Measurements from ENCODE around the gene ZSCAN16.

The ZSCAN16 gene

DNA sequence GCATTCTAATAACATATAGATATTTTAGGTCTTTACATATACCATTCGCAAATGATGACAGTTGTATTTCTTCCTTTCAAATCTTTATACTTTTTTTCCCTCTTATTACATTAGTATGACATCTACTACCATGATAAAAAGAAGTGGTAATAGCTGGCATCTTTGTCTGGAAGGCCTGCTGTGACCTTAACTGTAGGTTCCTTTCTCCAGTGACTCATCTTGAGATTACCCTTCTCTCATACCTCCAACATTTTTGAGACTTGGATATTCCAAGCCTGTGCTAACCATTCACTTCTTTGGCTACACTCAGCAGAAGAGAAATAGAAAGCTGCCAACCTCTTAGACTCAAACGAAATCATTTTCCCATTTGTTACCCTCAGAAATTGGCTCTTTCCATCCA, 47.6 kb downstream of the ZSCAN16 start:
- DNase-seq (ENCODE audit: low spot score): no peak

DNA sequence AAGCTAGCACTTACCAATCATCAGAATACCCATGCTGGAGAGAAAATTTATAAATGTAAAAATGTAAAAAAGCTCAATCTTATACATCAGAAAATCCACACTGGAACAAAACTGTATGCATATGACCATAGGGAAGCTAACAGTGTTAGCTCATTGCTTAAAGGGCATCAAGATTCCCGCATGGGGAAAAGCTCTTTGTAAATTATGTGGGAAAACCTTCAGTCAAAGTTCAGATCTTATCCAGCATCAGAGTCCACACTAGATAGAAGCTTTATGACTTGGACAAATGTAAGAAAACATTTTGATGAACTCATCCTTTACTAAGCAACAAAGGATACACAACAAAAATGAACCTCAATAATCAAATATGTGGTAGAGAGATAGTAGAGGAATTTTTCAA, 52.0 kb downstream of the ZSCAN16 start:
- no peak for DNase-seq (ENCODE audit: low spot score)

All from D341Med (cell line).